Nephron progenitor cell (in vitro differentiated cells): ENCODE results near the gene SYCN.

Experiments
- DNase-seq: peaks from one replicate; pipeline ENCODE4 v3.0.0; 2021
- H3K27ac Mint-ChIP-seq: 2 replicates; pipeline ENCODE4 v1.8.0; 2021; ENCODE audit warnings: mild to moderate bottlenecking, moderate library complexity, mixed read lengths
- H3K27me3 Mint-ChIP-seq: 2 replicates; pipeline ENCODE4 v1.8.0; 2021; ENCODE audit warnings: mild to moderate bottlenecking, low read depth, mixed read lengths; ENCODE audit not compliant: poor library complexity
- H3K36me3 Mint-ChIP-seq: 2 replicates; pipeline ENCODE4 v1.8.0; 2021; ENCODE audit warnings: low read depth, mixed read lengths
- H3K4me1 Mint-ChIP-seq: 2 replicates; pipeline ENCODE4 v1.8.0; 2021; ENCODE audit warnings: mixed read lengths
- H3K4me3 Mint-ChIP-seq: 2 replicates; pipeline ENCODE4 v1.8.0; 2021; ENCODE audit warnings: mild to moderate bottlenecking, moderate library complexity, mixed read lengths
- H3K9me3 Mint-ChIP-seq: 2 replicates; pipeline ENCODE4 v1.8.0; 2021; ENCODE audit warnings: mild to moderate bottlenecking, moderate library complexity, mixed read lengths
- CTCF ChIP-seq: fragments of 200-600 bp; sonication (generic); IDR thresholded peaks from 2 replicates; pipeline ENCODE4 v1.5.0; 2021; ENCODE audit warnings: antibody characterized with exemption

Gene SYCN

GRCh38 chr19:39238944-39239343 is 34.9 kb upstream of the SYCN start:
- TF ChIP-seq CTCF, result no peak
- no peak overlapping the region for H3K27ac Mint-ChIP-seq
- no peak overlapping the region for H3K4me3 Mint-ChIP-seq
- H3K9me3 Mint-ChIP-seq, result no peaks in the 10 kb centered on the region
- peaks cover 87% of the 10 kb centered on the region for H3K27me3 Mint-ChIP-seq
- DNase-seq, result no peak
- peaks cover 7% of the 10 kb centered on the region for H3K4me1 Mint-ChIP-seq
- H3K36me3 Mint-ChIP-seq, result no peaks in the 10 kb centered on the region

DNA sequence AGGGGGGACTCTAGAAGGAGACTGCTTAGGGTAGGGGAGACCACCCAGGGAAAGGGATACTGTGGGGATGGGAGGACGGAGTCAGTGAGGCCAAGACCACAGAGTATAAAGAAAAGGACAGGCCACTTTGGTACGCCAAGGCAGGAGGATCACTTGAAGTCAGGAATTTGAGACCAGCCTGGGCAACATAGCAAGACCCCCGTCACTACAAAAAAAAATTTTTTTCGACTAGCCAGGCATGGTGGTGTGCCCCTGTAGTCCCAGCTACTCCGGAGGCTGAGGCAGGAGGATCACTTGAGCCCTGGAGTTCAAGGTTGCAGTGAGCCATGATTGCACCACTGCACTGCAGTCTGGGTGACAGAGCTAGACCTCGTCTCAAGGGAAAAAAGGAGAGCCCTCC is 34.1 kb upstream of the SYCN start:
- TF ChIP-seq CTCF, result no peak
- no peak for DNase-seq
- H3K36me3 Mint-ChIP-seq, result no peaks in the 10 kb centered on the region
- no peak overlapping the region for H3K27ac Mint-ChIP-seq
- no peaks in the 10 kb centered on the region for H3K9me3 Mint-ChIP-seq
- H3K4me3 Mint-ChIP-seq, result no peak overlapping the region
- H3K4me1 Mint-ChIP-seq, result peaks cover 2% of the 10 kb centered on the region
- H3K27me3 Mint-ChIP-seq, result peaks cover 87% of the 10 kb centered on the region

DNA sequence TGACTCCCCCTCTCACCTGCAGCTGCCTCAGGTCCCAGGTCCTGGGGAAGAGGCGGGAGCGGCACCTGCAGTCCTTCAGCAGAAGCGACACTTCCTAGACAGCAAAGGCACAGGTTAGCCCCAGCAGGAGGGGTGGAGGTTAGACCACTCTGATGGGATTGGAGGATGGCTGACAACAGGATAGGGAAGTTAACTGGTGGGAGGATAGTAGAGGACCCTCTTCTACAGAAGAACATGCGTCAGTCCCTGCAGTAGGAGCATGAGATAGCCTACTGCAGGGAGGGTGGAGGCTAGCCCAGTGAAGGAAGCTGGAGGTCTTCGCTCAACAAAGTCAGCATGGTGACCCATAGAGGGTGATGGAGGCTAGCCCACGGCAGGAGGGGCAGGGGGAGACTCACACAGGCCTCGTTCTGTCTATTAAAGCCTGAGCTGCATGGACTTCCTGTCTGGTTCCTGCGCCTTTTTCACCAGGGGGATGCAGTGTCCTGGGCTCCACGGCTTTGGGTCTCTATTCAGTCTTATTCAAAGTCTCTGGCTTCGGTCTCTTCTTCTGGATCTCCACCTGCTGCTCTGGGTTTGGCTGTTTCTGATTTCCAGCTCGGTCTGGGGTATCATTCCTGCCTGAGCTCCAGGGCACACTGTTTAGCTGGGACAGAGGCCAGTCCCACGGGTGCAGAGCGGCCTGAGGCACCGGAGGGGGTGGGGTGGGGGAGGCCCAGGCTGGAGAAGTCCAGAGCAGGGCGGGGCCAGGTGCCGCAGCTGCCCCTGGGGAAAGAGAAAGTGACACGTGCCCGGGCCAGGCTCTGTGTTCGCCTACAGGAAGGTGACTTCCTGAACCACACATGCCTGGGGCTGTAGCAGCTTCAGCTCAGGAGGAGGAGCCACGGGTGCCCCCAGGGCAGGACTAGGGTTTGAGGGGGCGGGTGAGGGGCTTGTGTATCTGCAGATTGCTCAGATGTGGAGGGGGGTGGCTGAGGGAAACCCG is 33.4 kb upstream of the SYCN start:
- DNase-seq, result peak; percentile 26
- Mint-ChIP-seq H3K4me1 (no peaks in the 10 kb centered on the region), H3K4me3 (no peak overlapping the region), H3K27me3 (peaks cover 91% of the 10 kb centered on the region), H3K27ac (no peak overlapping the region), H3K9me3 (no peaks in the 10 kb centered on the region), H3K36me3 (no peaks in the 10 kb centered on the region)
- no peak for TF ChIP-seq CTCF

DNA sequence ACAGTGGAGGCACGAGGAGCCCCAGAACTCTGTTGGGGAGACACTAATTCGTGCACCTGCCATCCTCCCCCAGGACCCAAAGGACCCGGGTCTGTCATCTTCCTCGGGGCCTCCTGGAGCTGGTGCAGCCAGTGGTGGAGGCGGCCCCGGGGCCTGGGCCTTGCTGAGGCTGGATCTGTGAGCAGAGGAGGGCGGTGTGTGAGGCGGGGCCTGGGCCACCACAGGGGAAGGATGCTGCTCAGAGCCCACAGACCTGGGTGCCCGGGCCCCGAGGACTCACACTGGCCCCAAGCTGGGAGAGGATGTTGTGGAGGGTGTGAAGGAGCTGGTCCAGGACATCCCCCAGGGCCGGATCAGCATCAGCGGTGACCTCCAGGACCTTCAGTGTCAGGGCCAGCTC is 32.5 kb upstream of the SYCN start:
- Mint-ChIP-seq H3K4me1 (no peaks in the 10 kb centered on the region), H3K36me3 (no peaks in the 10 kb centered on the region), H3K27me3 (peaks cover 92% of the 10 kb centered on the region), H3K4me3 (no peak overlapping the region), H3K9me3 (no peaks in the 10 kb centered on the region), H3K27ac (no peak overlapping the region)
- no peak for DNase-seq
- no peak for TF ChIP-seq CTCF

DNA sequence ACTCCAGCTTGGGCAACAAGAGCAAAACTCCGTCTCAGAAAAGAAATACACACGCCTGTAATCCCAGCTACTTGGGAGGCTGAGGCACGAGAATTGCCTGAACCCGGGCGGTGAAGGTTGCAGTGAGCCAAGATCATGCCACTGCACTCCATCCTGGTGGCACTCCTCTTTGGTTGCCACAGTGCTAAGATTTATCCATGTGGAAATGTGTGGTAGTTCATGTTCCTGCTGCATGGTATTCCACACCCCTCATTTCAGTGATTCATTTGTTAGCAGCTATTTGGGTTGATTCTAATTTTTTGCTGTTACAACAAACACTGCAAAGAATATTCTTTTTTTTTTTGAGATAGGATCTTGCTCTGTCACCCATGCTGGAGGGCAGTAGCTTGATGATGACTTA is 28.6 kb upstream of the SYCN start:
- Mint-ChIP-seq H3K36me3 (no peaks in the 10 kb centered on the region), H3K27me3 (peaks cover 92% of the 10 kb centered on the region), H3K4me3 (no peak overlapping the region), H3K4me1 (no peaks in the 10 kb centered on the region), H3K27ac (no peak overlapping the region), H3K9me3 (no peaks in the 10 kb centered on the region)
- DNase-seq, result no peak
- no peak for TF ChIP-seq CTCF
